Peyer's patch (tissue), 4 donors: ENCODE measurements around the gene RAD51B. TPM values are rescaled to one million over a fixed set of nuclear protein-coding genes. Genes with fewer than 3 reads are reported as not detected.

Experiments
- DNase-seq, 3 donors: peaks; one replicate each; pipeline ENCODE4 v3.0.0-alpha.2; 2017 to 2019
- H3K27ac ChIP-seq, 4 donors: fragments of 200-600 bp; sonication (generic); one replicate each; pipeline ENCODE4 v1.5.1; 2016 to 2019
- H3K27me3 ChIP-seq, 2 donors: fragments of 200-600 bp; sonication (generic); one replicate each; pipeline ENCODE4 v1.5.1; 2019
- H3K36me3 ChIP-seq, 3 donors: fragments of 200-600 bp; sonication (generic); one replicate each; pipeline ENCODE4 v1.5.1; 2016 to 2019
- H3K4me1 ChIP-seq, 4 donors: fragments of 200-600 bp; sonication (generic); one replicate each; pipeline ENCODE4 v1.5.1; 2016 to 2019
- H3K4me3 ChIP-seq, 4 donors: fragments of 200-600 bp; sonication (generic); 1 replicate in 3 of 4; 2 replicates in 1 of 4; pipeline ENCODE4 v1.5.1; 2016 to 2019; ENCODE audit warnings: mild to moderate bottlenecking in 1 of 4
- H3K9me3 ChIP-seq, 4 donors: fragments of 200-600 bp; sonication (generic); one replicate each; pipeline ENCODE4 v1.5.1; 2016 to 2019; ENCODE audit warnings: mild to moderate bottlenecking in 1 of 4
- POLR2A ChIP-seq, 2 donors: fragments of 450-650 bp; IDR thresholded peaks; one replicate each; pipeline ENCODE4 v1.5.1; 2017; ENCODE audit warnings: antibody characterized with exemption in 2 of 2, mild to moderate bottlenecking in 2 of 2, moderate library complexity in 2 of 2
- total RNA-seq, 4 donors: library from RNA; depleted of rRNA; stranded (reverse); fragments of >200 nt; gene quantifications; one replicate each; pipeline ENCODE4 v1.1.0, GENCODE V29; 2016
- TF ChIP-seq, protein P1 (sequence below), 6 experiments: fragments of 450-650 bp in 4 of 6; fragments of 200-600 bp in 2 of 6; sonication (generic) in 1 of 6; IDR thresholded peaks; one replicate each; pipeline ENCODE4 v1.5.1; 2017 to 2019; ENCODE audit warnings: antibody characterized with exemption in 6 of 6, mild to moderate bottlenecking in 3 of 6, moderate library complexity in 1 of 6

Gene RAD51B
- total RNA-seq, 4 donors from 2014 or later: 12.6 to 103 (median 33.1) TPM

DNA sequence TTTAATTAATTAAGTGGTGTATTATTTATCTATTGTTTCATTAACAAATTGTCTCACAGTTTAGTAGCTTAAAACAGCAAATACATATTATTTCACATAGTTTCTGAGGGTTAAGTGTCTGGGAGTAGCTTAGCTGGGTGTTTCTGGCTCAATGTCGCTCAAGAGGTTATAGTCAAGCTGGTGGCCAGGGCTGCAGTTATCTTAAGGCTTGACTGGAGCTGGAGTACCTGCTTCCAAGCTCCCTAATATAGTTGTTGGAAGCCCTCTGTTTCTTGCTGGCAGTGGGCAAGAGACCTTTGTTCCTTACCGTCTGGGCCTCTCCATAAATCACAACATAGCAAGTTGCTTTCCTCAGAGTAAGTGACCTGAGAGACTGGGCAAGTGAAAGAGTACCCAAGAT is 66.6 kb downstream of the RAD51B start:
- H3K27me3 ChIP-seq: no peaks in the 10 kb centered on the region
- no peaks in the 10 kb centered on the region for H3K36me3 ChIP-seq
- TF ChIP-seq, protein P1, sequence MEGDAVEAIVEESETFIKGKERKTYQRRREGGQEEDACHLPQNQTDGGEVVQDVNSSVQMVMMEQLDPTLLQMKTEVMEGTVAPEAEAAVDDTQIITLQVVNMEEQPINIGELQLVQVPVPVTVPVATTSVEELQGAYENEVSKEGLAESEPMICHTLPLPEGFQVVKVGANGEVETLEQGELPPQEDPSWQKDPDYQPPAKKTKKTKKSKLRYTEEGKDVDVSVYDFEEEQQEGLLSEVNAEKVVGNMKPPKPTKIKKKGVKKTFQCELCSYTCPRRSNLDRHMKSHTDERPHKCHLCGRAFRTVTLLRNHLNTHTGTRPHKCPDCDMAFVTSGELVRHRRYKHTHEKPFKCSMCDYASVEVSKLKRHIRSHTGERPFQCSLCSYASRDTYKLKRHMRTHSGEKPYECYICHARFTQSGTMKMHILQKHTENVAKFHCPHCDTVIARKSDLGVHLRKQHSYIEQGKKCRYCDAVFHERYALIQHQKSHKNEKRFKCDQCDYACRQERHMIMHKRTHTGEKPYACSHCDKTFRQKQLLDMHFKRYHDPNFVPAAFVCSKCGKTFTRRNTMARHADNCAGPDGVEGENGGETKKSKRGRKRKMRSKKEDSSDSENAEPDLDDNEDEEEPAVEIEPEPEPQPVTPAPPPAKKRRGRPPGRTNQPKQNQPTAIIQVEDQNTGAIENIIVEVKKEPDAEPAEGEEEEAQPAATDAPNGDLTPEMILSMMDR (IDR thresholded peaks at IDR 0.05): no peak
- TF ChIP-seq POLR2A (IDR thresholded peaks at IDR 0.05): no peak
- H3K27ac ChIP-seq: no peak overlapping the region
- no peak overlapping the region for H3K4me3 ChIP-seq
- no peak for DNase-seq
- H3K9me3 ChIP-seq: no peaks in the 10 kb centered on the region
- H3K4me1 ChIP-seq: no peaks in the 10 kb centered on the region

DNA sequence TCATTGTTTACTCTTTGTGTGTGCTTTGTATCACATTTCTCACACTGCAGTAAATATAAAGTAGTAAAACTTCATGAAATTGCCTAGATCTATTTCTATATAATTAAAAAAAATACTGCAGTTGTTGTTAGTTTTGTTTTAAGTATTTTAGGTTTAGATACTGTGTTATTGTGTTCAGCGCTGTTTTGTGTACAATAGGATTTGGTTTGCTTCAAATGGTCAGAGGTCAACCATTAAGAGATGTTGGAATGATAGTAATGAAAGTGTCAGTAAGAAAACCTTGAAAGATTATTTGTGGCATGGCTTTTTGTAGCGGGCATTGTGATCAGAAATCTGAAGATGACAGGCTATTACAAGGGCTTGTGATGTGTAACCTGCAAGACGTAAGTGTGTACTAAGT is 67.9 kb downstream of the RAD51B start:
- Histone ChIP-seq H3K36me3 (no peaks in the 10 kb centered on the region), H3K9me3 (no peaks in the 10 kb centered on the region), H3K4me1 (no peaks in the 10 kb centered on the region), H3K27me3 (no peaks in the 10 kb centered on the region), H3K4me3 (no peak overlapping the region), H3K27ac (no peak overlapping the region)
- no peak for DNase-seq
- TF ChIP-seq POLR2A (IDR thresholded peaks at IDR 0.05): no peak

DNA sequence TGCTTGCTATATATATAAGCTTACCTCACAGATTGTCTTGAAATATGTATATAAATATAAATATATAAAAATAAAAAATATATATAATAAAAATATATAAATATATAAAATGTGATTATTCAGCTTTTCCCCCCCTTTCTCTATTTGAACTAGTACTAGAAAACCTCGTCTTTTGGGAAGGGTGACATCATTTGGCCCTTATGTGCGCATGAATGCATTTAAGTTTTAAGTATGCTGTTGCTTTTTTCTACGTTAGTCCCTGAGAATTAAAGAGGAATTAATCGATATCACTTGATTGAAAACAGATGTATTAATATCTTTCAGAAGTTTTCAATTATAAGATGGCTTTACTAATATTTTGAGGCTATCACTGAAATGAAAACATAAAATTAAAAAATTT is 69.9 kb downstream of the RAD51B start:
- DNase-seq: no peak
- Histone ChIP-seq H3K4me3 (no peak overlapping the region), H3K9me3 (no peaks in the 10 kb centered on the region), H3K27ac (no peak overlapping the region), H3K36me3 (no peaks in the 10 kb centered on the region), H3K27me3 (no peaks in the 10 kb centered on the region), H3K4me1 (no peaks in the 10 kb centered on the region)
- TF ChIP-seq, protein P1 (IDR thresholded peaks at IDR 0.05): no peak
- TF ChIP-seq POLR2A (IDR thresholded peaks at IDR 0.05): no peak

DNA sequence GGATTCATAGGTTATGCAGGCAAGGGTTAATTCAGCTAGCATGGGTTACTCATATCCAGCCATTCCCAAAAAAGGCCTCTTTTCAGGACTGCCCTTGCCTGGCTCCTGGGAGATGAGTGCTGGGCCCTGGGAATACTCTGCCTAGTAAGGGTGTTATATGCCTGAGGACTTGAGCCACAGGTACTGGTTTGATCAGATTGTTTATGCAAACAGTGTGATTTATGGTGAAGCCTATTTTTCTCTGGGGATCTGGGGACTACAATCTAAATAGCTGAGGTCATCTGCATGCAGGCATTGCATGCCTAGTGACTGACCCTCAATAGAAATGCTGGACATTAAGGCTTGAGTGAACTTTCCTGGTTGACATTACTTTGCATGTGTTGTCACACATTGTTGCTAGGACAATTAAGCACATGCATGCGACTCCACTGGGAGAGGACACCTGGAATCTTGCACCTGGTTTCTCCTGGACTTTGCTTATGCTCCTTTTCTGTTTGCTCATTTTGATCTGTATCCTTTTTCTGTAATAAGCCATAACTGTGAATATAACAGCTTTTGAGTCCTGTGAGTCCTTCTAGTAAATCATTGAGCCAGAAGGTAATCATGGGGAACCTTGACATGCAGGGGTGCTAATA is 73.0 kb downstream of the RAD51B start:
- Histone ChIP-seq H3K9me3 (no peaks in the 10 kb centered on the region), H3K4me3 (no peak overlapping the region), H3K4me1 (no peaks in the 10 kb centered on the region), H3K27ac (no peak overlapping the region), H3K27me3 (no peaks in the 10 kb centered on the region), H3K36me3 (no peaks in the 10 kb centered on the region)
- no peak for DNase-seq
- TF ChIP-seq, protein P1 (IDR thresholded peaks at IDR 0.05): no peak
- TF ChIP-seq POLR2A (IDR thresholded peaks at IDR 0.05): no peak

DNA sequence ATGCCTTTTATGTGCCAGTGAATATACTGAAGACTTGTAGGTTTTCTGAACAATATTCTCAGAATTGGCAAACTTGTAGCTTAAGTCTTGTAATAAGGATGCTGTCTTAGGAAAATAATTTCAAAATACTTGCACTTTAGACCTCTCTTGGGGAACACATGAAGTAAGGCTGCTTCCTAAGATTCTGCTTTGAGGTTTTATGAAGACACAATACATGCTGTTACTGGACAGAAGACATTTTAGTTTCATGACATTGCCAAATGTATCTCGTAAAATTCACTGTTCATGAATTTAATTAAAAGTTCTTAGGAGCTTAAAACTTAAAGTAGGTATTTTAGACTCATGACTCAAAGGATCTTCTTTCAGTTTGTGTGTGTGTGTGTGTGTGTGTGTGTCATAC is 80.7 kb downstream of the RAD51B start:
- no peak for TF ChIP-seq POLR2A (IDR thresholded peaks at IDR 0.05)
- TF ChIP-seq, protein P1 (IDR thresholded peaks at IDR 0.05): no peak
- H3K36me3 ChIP-seq: no peaks in the 10 kb centered on the region
- H3K27me3 ChIP-seq: no peaks in the 10 kb centered on the region
- no peak for DNase-seq
- no peaks in the 10 kb centered on the region for H3K4me1 ChIP-seq
- H3K4me3 ChIP-seq: no peak overlapping the region
- no peak overlapping the region for H3K27ac ChIP-seq
- peaks cover 0 to 4% (median 0%) of the 10 kb centered on the region in 4 donors for H3K9me3 ChIP-seq

DNA sequence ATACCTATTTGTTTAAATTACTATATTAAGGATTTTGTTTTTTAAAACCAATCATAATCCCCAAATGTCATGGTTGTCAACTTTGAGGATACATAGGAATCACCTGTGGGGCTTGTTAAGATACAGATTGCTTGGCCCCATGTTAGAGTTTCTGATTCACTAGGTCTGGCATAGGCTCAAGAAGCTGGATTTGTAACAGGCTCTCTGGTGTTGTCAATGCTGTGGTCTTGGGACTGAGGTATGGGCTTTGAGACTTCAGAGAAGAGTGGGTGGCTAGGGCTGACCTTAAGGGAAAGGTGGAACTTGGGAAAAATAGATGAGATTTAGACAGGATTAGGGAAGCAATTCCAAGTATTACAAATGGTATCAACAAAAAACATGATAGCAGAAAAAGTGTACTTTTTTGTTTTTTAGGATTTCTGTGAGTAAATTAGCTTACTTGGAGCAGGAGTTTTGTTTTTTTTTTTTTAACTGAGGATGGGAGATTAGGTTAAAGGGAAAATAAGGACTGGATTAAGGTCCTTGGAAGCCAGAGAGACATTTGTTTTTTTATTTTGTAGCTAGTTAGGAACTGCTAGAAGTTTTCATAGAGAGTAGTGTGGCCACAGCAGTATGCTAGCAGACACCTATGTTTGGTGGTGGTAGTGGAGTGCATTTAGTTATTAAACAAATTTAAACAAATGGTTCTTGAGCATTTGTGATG is 88.6 kb downstream of the RAD51B start:
- Histone ChIP-seq H3K4me1 (no peaks in the 10 kb centered on the region), H3K9me3 (no peaks in the 10 kb centered on the region), H3K36me3 (no peaks in the 10 kb centered on the region), H3K4me3 (no peak overlapping the region), H3K27me3 (no peaks in the 10 kb centered on the region), H3K27ac (no peak overlapping the region)
- no peak for DNase-seq
- TF ChIP-seq, protein P1 (IDR thresholded peaks at IDR 0.05): no peak
- no peak for TF ChIP-seq POLR2A (IDR thresholded peaks at IDR 0.05)
